H1 (cell line): ENCODE results near the gene RNF4. TPM values are rescaled to one million over a fixed set of nuclear protein-coding genes. Genes with fewer than 3 reads are reported as not detected.

Experiments
- CTCF ChIA-PET: fragments of 300-600 bp; sonication (Branson Sonifier 250); formaldehyde crosslinking; loops from one replicate; lab custom pipeline; 2021; ENCODE audit not compliant: partially characterized antibody; lab: Charles Lee
- POLR2A ChIA-PET: fragments of 300-600 bp; sonication (Branson Sonifier 250); formaldehyde crosslinking; loops from one replicate; lab custom pipeline; 2021; ENCODE audit warnings: inconsistent platforms; ENCODE audit not compliant: partially characterized antibody; lab: Charles Lee
- DNase-seq, 2 experiments: peaks; one replicate each; pipeline versions ENCODE4 v3.0.0 to v3.0.0-alpha.2; 2010 to 2022; ENCODE audit warnings: low spot score in 2 of 2, low read depth in 1 of 2, mixed read lengths in 1 of 2
- FAIRE-seq: peaks from 2 replicates; lab custom pipeline; 2011; peaks lifted over from hg19 to GRCh38; lab: Jason Lieb, UNC
- H2AFZ ChIP-seq: 2 replicates; pipeline ENCODE4 v1.8.1; 2012; ENCODE audit warnings: low read length, inconsistent platforms
- H2AK5ac ChIP-seq: 2 replicates; pipeline ENCODE4 v1.6.1; 2013; ENCODE audit warnings: low read depth, low read length
- H2BK120ac ChIP-seq: replicated peaks from 2 replicates; pipeline ENCODE3; 2013; ENCODE audit warnings: low read depth, low read length, inconsistent platforms
- H2BK12ac ChIP-seq: 2 replicates; pipeline ENCODE4 v1.6.1; 2013; ENCODE audit warnings: low read depth, low read length
- H2BK15ac ChIP-seq: 2 replicates; pipeline ENCODE4 v1.6.1; 2013; ENCODE audit warnings: low read length
- H2BK20ac ChIP-seq: 2 replicates; pipeline ENCODE4 v1.6.1; 2013; ENCODE audit warnings: low read length
- H2BK5ac ChIP-seq: 2 replicates; pipeline ENCODE4 v1.6.1; 2013; ENCODE audit warnings: low read depth, low read length
- H3K14ac ChIP-seq: 2 replicates; pipeline ENCODE4 v1.6.1; 2013; ENCODE audit warnings: inconsistent platforms; ENCODE audit not compliant: insufficient read length
- H3K18ac ChIP-seq: 2 replicates; pipeline ENCODE4 v1.6.1; 2013; ENCODE audit warnings: low read length; ENCODE audit errors: extremely low read depth
- H3K23ac ChIP-seq: 2 replicates; pipeline ENCODE4 v1.6.1; 2013; ENCODE audit warnings: inconsistent platforms; ENCODE audit not compliant: insufficient read length
- H3K23me2 ChIP-seq: 2 replicates; pipeline ENCODE4 v1.6.1; 2013; ENCODE audit warnings: low read depth, low read length
- H3K27ac ChIP-seq: 2 replicates; pipeline ENCODE4 v1.6.1; 2011; ENCODE audit warnings: low read depth, low read length, inconsistent platforms
- H3K27me3 ChIP-seq, 4 experiments: replicated peaks in 1 of 4; 1 replicate in 1 of 4; 2 replicates in 3 of 4; pipeline versions ENCODE4 v1.6.1 to v1.8.1; 2011 to 2013; ENCODE audit warnings: low read length in 3 of 4, mild to moderate bottlenecking in 3 of 4, inconsistent platforms in 2 of 4, mixed read lengths in 2 of 4, moderate library complexity in 1 of 4; ENCODE audit not compliant: control insufficient read depth in 3 of 4, insufficient read depth in 3 of 4; ENCODE audit errors: extremely low read depth in 1 of 4
- H3K36me3 ChIP-seq, 4 experiments: 2 replicates each; pipeline versions ENCODE4 v1.6.1 to v1.8.1; 2011 to 2013; ENCODE audit warnings: mild to moderate bottlenecking in 4 of 4, low read length in 3 of 4, moderate library complexity in 2 of 4, control low read depth in 1 of 4, inconsistent platforms in 1 of 4; ENCODE audit not compliant: insufficient read depth in 4 of 4, control insufficient read depth in 2 of 4
- H3K4ac ChIP-seq: replicated peaks from 2 replicates; pipeline ENCODE3; 2013; ENCODE audit warnings: low read length, low read depth, mixed read lengths, inconsistent platforms; ENCODE audit not compliant: insufficient read length
- H3K4me1 ChIP-seq, 4 experiments: replicated peaks in 1 of 4; 1 replicate in 1 of 4; 2 replicates in 3 of 4; pipeline versions ENCODE4 v1.6.1 to v1.8.1; 2011 to 2013; ENCODE audit warnings: low read length in 3 of 4, inconsistent platforms in 2 of 4, mixed read lengths in 1 of 4; ENCODE audit not compliant: insufficient read depth in 4 of 4, control insufficient read depth in 3 of 4
- H3K4me2 ChIP-seq, 2 experiments: 2 replicates each; pipeline versions ENCODE4 v1.6.1 to v1.8.1; 2011 to 2013; ENCODE audit warnings: low read depth in 2 of 2, low read length in 2 of 2, control low read depth in 1 of 2, inconsistent platforms in 1 of 2, mild to moderate bottlenecking in 1 of 2; ENCODE audit not compliant: insufficient read depth in 1 of 2
- H3K4me3 ChIP-seq, 4 experiments: fragments of 200-600, 300-600 bp in 1 of 4; sonication (generic), shearing (Covaris generic), sonication (Bioruptor Twin) in 1 of 4; 2 replicates each; pipeline versions ENCODE4 v1.5.1 to v1.8.1; 2011 to 2016; ENCODE audit warnings: low read length in 4 of 4, low read depth in 3 of 4, control low read depth in 2 of 4, inconsistent platforms in 2 of 4, mild to moderate bottlenecking in 2 of 4, mixed read lengths in 1 of 4, moderate library complexity in 1 of 4; ENCODE audit not compliant: insufficient read depth in 2 of 4; ENCODE audit errors: extremely low read depth in 1 of 4
- H3K56ac ChIP-seq: replicated peaks from 2 replicates; pipeline ENCODE3; 2013; ENCODE audit warnings: low read depth, mild to moderate bottlenecking, mixed read lengths, low read length, inconsistent platforms; ENCODE audit not compliant: insufficient read length
- H3K79me1 ChIP-seq: 2 replicates; pipeline ENCODE4 v1.6.1; 2013; ENCODE audit warnings: low read depth, low read length, control low read depth
- H3K79me2 ChIP-seq, 2 experiments: 2 replicates each; pipeline versions ENCODE4 v1.6.1 to v1.8.1; 2012 to 2013; ENCODE audit warnings: low read length in 2 of 2, mild to moderate bottlenecking in 2 of 2, inconsistent platforms in 1 of 2; ENCODE audit not compliant: insufficient read depth in 2 of 2, control insufficient read depth in 1 of 2
- H3K9ac ChIP-seq, 4 experiments: replicated peaks in 1 of 4; 1 replicate in 1 of 4; 2 replicates in 3 of 4; pipeline versions ENCODE4 v1.6.1 to v1.8.1; 2011 to 2013; ENCODE audit warnings: low read depth in 3 of 4, low read length in 3 of 4, control low read depth in 2 of 4, mild to moderate bottlenecking in 2 of 4, moderate library complexity in 2 of 4, inconsistent platforms in 1 of 4; ENCODE audit errors: extremely low read depth in 1 of 4
- H3K9me3 ChIP-seq, 2 experiments: 2 replicates each; pipeline versions ENCODE4 v1.6.1 to v1.8.1; 2012 to 2013; ENCODE audit warnings: mild to moderate bottlenecking in 2 of 2, moderate library complexity in 2 of 2, control low read depth in 1 of 2, inconsistent platforms in 1 of 2, low read depth in 1 of 2, low read length in 1 of 2, mixed read lengths in 1 of 2; ENCODE audit not compliant: insufficient read depth in 2 of 2
- H4K20me1 ChIP-seq, 2 experiments: replicated peaks in 1 of 2; 2 replicates each; pipeline versions ENCODE3 to v1.8.1; 2011 to 2013; ENCODE audit warnings: inconsistent platforms in 2 of 2, low read length in 2 of 2, mild to moderate bottlenecking in 1 of 2; ENCODE audit not compliant: insufficient read depth in 2 of 2, control insufficient read depth in 1 of 2
- H4K5ac ChIP-seq: 2 replicates; pipeline ENCODE4 v1.6.1; 2013; ENCODE audit warnings: low read length, low read depth, mixed read lengths, inconsistent platforms; ENCODE audit not compliant: insufficient read length
- H4K8ac ChIP-seq: 2 replicates; pipeline ENCODE4 v1.8.0; 2013; ENCODE audit warnings: mild to moderate bottlenecking, moderate library complexity, low read length, inconsistent platforms; ENCODE audit not compliant: insufficient read depth; ENCODE audit errors: extremely low read depth
- H4K91ac ChIP-seq: replicated peaks from 2 replicates; pipeline ENCODE3; 2013; ENCODE audit warnings: low read length, mixed read lengths, inconsistent platforms; ENCODE audit not compliant: insufficient read length
- BRCA1 ChIP-seq: IDR thresholded peaks from 2 replicates; pipeline ENCODE4 v1.6.1; 2012; ENCODE audit warnings: low read depth, low read length, improper control_type of control experiment
- CBX5 ChIP-seq: fragments of 300-800, 300-1000 bp; sonication (generic); IDR thresholded peaks from 2 replicates; pipeline ENCODE4 v1.7.1; 2016; ENCODE audit warnings: antibody characterized with exemption, low read length, low read depth
- EGR1 ChIP-seq: IDR thresholded peaks from 2 replicates; pipeline ENCODE4 v1.6.1; 2011; ENCODE audit warnings: low read depth, low read length, borderline replicate concordance
- GABPA ChIP-seq: IDR thresholded peaks from 2 replicates; pipeline ENCODE4 v1.6.1; 2011; ENCODE audit warnings: mild to moderate bottlenecking, low read length, moderate library complexity, borderline replicate concordance; ENCODE audit not compliant: insufficient read depth
- HDAC6 ChIP-seq: IDR thresholded peaks from one replicate; pipeline ENCODE4 v1.7.1; 2012; ENCODE audit warnings: low read depth, mild to moderate bottlenecking, inconsistent platforms, low read length, moderate library complexity
- NANOG ChIP-seq: IDR thresholded peaks from 2 replicates; pipeline ENCODE4 v1.6.1; 2011; ENCODE audit warnings: low read length, low read depth, mild to moderate bottlenecking, inconsistent platforms; ENCODE audit not compliant: insufficient read depth, poor library complexity, severe bottlenecking
- RBBP5 ChIP-seq: IDR thresholded peaks from 2 replicates; pipeline ENCODE4 v1.7.1; 2012; ENCODE audit warnings: low read depth, mild to moderate bottlenecking, inconsistent platforms, low read length, moderate library complexity, borderline replicate concordance
- TBP ChIP-seq: IDR thresholded peaks from 2 replicates; pipeline ENCODE4 v1.6.1; 2011; ENCODE audit warnings: low read depth, low read length, improper control_type of control experiment
- TCF12 ChIP-seq: IDR thresholded peaks from 2 replicates; pipeline ENCODE4 v1.6.1; 2011; ENCODE audit warnings: low read depth, mild to moderate bottlenecking, low read length
- ZNF274 ChIP-seq: IDR thresholded peaks from 2 replicates; pipeline ENCODE4 v1.7.0; 2012; ENCODE audit warnings: low read length, borderline replicate concordance; ENCODE audit errors: extremely low read depth
- WGBS, 2 experiments: shearing (Covaris generic) in 1 of 2; methylation state at CpG; one replicate each; pipeline versions ENCODE4 v1.1.6 to v1.1.7; 2013 to 2015; ENCODE audit warnings: low lambda C conversion rate in 2 of 2, mixed read lengths in 2 of 2, inconsistent platforms in 1 of 2, low coverage in 1 of 2, missing lambda C conversion rate in 1 of 2; ENCODE audit not compliant: insufficient replicate concordance in 2 of 2, insufficient coverage in 1 of 2, insufficient read length in 1 of 2; ENCODE audit errors: extremely low coverage in 1 of 2, missing lambda C conversion rate in 1 of 2; 5-methylcytosine and 5-hydroxymethylcytosine counted together
- polyA plus RNA-seq, 7 experiments: library from polyadenylated mRNA; depleted of rRNA in 3 of 7; stranded (reverse) in 5 of 7; unstranded in 2 of 7; fragments of >200 nt in 5 of 7; fragments of 200-250 nt in 2 of 7; gene quantifications; 1 replicate in 5 of 7; 2 replicates in 1 of 7; 4 replicates in 1 of 7; pipeline versions ENCODE4 v1.2.1 to v1.2.3, GENCODE V29; 2011 to 2013; ENCODE audit warnings: missing spikeins in 2 of 7, mixed read lengths in 2 of 7
- total RNA-seq: library from RNA; stranded (reverse); fragmentation: NEBNext Ultra II Directional; extraction: Animal tissue kit (Norgen Biotek cat#: 25700); gene quantifications from 2 replicates; pipeline ENCODE4 v1.2.1, GENCODE V29; 2021
- TF ChIP-seq, protein P1 (sequence below): IDR thresholded peaks from 2 replicates; pipeline ENCODE4 v1.6.1; 2012; ENCODE audit warnings: inconsistent platforms
- TF ChIP-seq, protein P2 (sequence below): IDR thresholded peaks from 2 replicates; pipeline ENCODE4 v1.6.1; 2011; ENCODE audit warnings: low read length, improper control_type of control experiment

The RNF4 gene
- total and polyA plus RNA-seq, 2 of the 8 experiments (the other 6 are each of a cell fraction or from before 2014, with no cell fraction given): 68.2 to 78.9 TPM

GRCh38 chr4:2426711-2427275 is 42.1 kb upstream of the RNF4 start:
- Histone ChIP-seq H3K9me3 (no peaks in the 10 kb centered on the region), H3K4me2 (no peak overlapping the region), H2BK15ac (no peak overlapping the region), H3K56ac (no peak overlapping the region), H3K4me3 (no peak overlapping the region), H4K8ac (no peak overlapping the region; the same call in 1 of the 2 replicates), H3K27me3 (no peaks in the 10 kb centered on the region; a peak in 1 of 7 replicates), H2BK120ac (no peak overlapping the region), H3K79me1 (no peaks in the 10 kb centered on the region), H3K36me3 (no peaks in the 10 kb centered on the region), H3K14ac (no peak overlapping the region), H2AFZ (no peak overlapping the region), H3K4me1 (peaks cover 0 to 12% (median 4%) of the 10 kb centered on the region in 4 experiments; a peak in 5 of 7 replicates), H2AK5ac (no peak overlapping the region), H3K23me2 (no peaks in the 10 kb centered on the region), H4K91ac (no peak overlapping the region), H2BK20ac (no peak overlapping the region), H2BK12ac (no peak overlapping the region), H3K79me2 (no peaks in the 10 kb centered on the region), H3K27ac (no peak overlapping the region), H3K18ac (no peak overlapping the region), H3K9ac (no peak overlapping the region), H3K4ac (no peak overlapping the region), H4K20me1 (no peaks in the 10 kb centered on the region), H3K23ac (no peak overlapping the region), H4K5ac (no peak overlapping the region), H2BK5ac (no peak overlapping the region)
- CTCF ChIA-PET: interaction anchor here (0.7 to 4.0 kb wide), 6 partner anchors 10 to 206 kb away, joined by 3 to 40 read pairs (median 8); no protein-coding TSS in a partner anchor
- FAIRE-seq: no peak
- 86% methylated on average over 13 of the region's 13 CpGs; no CpG with 5 or more reads in 1 of the 2 experiments for WGBS, 2 experiments
- POLR2A ChIA-PET: no interaction called here
- DNase-seq: no peak
- TF ChIP-seq RBBP5 (no peak), GABPA (no peak), NANOG (no peak), ZNF274 (no peak), TBP (no peak), BRCA1 (no peak), TCF12 (no peak), HDAC6 (no peak), EGR1 (no peak), CBX5 (no peak)
- TF ChIP-seq, protein P1, sequence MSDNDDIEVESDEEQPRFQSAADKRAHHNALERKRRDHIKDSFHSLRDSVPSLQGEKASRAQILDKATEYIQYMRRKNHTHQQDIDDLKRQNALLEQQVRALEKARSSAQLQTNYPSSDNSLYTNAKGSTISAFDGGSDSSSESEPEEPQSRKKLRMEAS: no peak
- TF ChIP-seq, protein P2, sequence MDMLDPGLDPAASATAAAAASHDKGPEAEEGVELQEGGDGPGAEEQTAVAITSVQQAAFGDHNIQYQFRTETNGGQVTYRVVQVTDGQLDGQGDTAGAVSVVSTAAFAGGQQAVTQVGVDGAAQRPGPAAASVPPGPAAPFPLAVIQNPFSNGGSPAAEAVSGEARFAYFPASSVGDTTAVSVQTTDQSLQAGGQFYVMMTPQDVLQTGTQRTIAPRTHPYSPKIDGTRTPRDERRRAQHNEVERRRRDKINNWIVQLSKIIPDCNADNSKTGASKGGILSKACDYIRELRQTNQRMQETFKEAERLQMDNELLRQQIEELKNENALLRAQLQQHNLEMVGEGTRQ: no peak
